Uterus (tissue), 4 donors: ENCODE measurements around the gene UVRAG. TPM values are rescaled to one million over a fixed set of nuclear protein-coding genes. Genes with fewer than 3 reads are reported as not detected.

Experiments used
- DNase-seq, 2 donors: peaks; one replicate each; pipeline ENCODE4 v3.0.0-alpha.2; 2019 to 2020
- H3K27ac ChIP-seq, 2 donors: fragments of 200-600 bp; sonication (generic); 1 replicate in 1 of 2; 2 replicates in 1 of 2; pipeline ENCODE4 v1.5.1; 2016 to 2018
- H3K27me3 ChIP-seq, 2 donors: fragments of 200-600 bp; sonication (generic); one replicate each; pipeline ENCODE4 v1.5.1; 2018 to 2019; ENCODE audit warnings: control low read depth in 1 of 2
- H3K36me3 ChIP-seq, 2 donors: fragments of 200-600 bp; sonication (generic); one replicate each; pipeline ENCODE4 v1.5.1; 2019; ENCODE audit warnings: control low read depth in 1 of 2
- H3K4me1 ChIP-seq, 2 donors: fragments of 200-600 bp; sonication (generic); one replicate each; pipeline ENCODE4 v1.5.1; 2018 to 2019; ENCODE audit warnings: control low read depth in 1 of 2
- H3K4me3 ChIP-seq, 2 donors: fragments of 200-600 bp; sonication (generic); 1 replicate in 1 of 2; 2 replicates in 1 of 2; pipeline ENCODE4 v1.5.1; 2018 to 2019; ENCODE audit warnings: mild to moderate bottlenecking in 1 of 2
- H3K9me3 ChIP-seq, 2 donors: fragments of 200-600 bp; sonication (generic); one replicate each; pipeline ENCODE4 v1.5.1; 2019; ENCODE audit warnings: control low read depth in 1 of 2
- CTCF ChIP-seq, 4 experiments: fragments of 200-600 bp in 2 of 4; fragments of 450-650 bp in 2 of 4; sonication (generic) in 2 of 4; IDR thresholded peaks; one replicate each; pipeline ENCODE4 v1.5.1; 2016 to 2019; ENCODE audit warnings: antibody characterized with exemption in 4 of 4, mild to moderate bottlenecking in 2 of 4, moderate library complexity in 1 of 4
- POLR2A ChIP-seq, 2 donors: fragments of 450-650 bp; IDR thresholded peaks; one replicate each; pipeline ENCODE4 v1.6.1; 2016; ENCODE audit warnings: antibody characterized with exemption in 2 of 2, mild to moderate bottlenecking in 1 of 2, moderate library complexity in 1 of 2
- intact Hi-C: fragments of 100-400 bp; cut with DNase I; formaldehyde crosslinking; loops from one replicate; pipeline ENCODE4 v1.15.1; 2023; ENCODE audit warnings: low total_unique reads
- total RNA-seq, 4 donors: library from RNA; depleted of rRNA in 3 of 4; stranded (reverse); fragments of >200 nt in 3 of 4; gene quantifications; one replicate each; pipeline versions ENCODE4 v1.1.0 to v1.2.4, GENCODE V29; 2014 to 2023
- donor health status: DM: yes; HTN: yes; CAD: no.

The UVRAG gene
- total RNA-seq, 4 donors from 2014 or later: 14.9 to 42.9 (median 26.4) TPM

- no peak overlapping the region for H3K27ac ChIP-seq
- no peaks in the 10 kb centered on the region for H3K27me3 ChIP-seq
- H3K4me1 ChIP-seq: no peaks in the 10 kb centered on the region
- no peak for DNase-seq
- intact Hi-C loops: no loop called here
- no peak overlapping the region for H3K4me3 ChIP-seq
- TF ChIP-seq CTCF (IDR thresholded peaks at IDR 0.05) (no peak), POLR2A (IDR thresholded peaks at IDR 0.05) (no peak)
- no peaks in the 10 kb centered on the region for H3K36me3 ChIP-seq
- no peaks in the 10 kb centered on the region for H3K9me3 ChIP-seq
Measured at GRCh38 chr11:76175783-76176182, 360.8 kb downstream of the UVRAG start.

- H3K36me3 ChIP-seq: no peaks in the 10 kb centered on the region
- H3K9me3 ChIP-seq: no peaks in the 10 kb centered on the region
- no peaks in the 10 kb centered on the region for H3K4me1 ChIP-seq
- TF ChIP-seq POLR2A (IDR thresholded peaks at IDR 0.05): no peak
- no peak for TF ChIP-seq CTCF (IDR thresholded peaks at IDR 0.05)
- H3K4me3 ChIP-seq: no peak overlapping the region
- H3K27ac ChIP-seq: no peak overlapping the region
- H3K27me3 ChIP-seq: no peaks in the 10 kb centered on the region
- intact Hi-C loops: no loop called here
- DNase-seq: no peak
Measured at GRCh38 chr11:76176463-76176862, 361.5 kb downstream of the UVRAG start.

- H3K27me3 ChIP-seq: no peaks in the 10 kb centered on the region
- no peak for TF ChIP-seq CTCF (IDR thresholded peaks at IDR 0.05)
- TF ChIP-seq POLR2A (IDR thresholded peaks at IDR 0.05): no peak
- no peak for DNase-seq
- intact Hi-C loops: no loop called here
- H3K9me3 ChIP-seq: no peaks in the 10 kb centered on the region
- no peak overlapping the region for H3K27ac ChIP-seq
- no peak overlapping the region for H3K4me3 ChIP-seq
- H3K4me1 ChIP-seq: no peaks in the 10 kb centered on the region
- H3K36me3 ChIP-seq: no peaks in the 10 kb centered on the region
Measured at GRCh38 chr11:76177250-76177686, 362.3 kb downstream of the UVRAG start.

- no peak for DNase-seq
- Histone ChIP-seq H3K9me3 (no peaks in the 10 kb centered on the region), H3K27ac (no peak overlapping the region), H3K4me1 (no peaks in the 10 kb centered on the region), H3K27me3 (no peaks in the 10 kb centered on the region), H3K36me3 (no peaks in the 10 kb centered on the region), H3K4me3 (no peak overlapping the region)
- intact Hi-C loops: no loop called here
- TF ChIP-seq CTCF (IDR thresholded peaks at IDR 0.05) (no peak), POLR2A (IDR thresholded peaks at IDR 0.05) (no peak)
Measured at GRCh38 chr11:76179147-76179546, 364.1 kb downstream of the UVRAG start.

- Histone ChIP-seq H3K27ac (no peak overlapping the region), H3K9me3 (no peaks in the 10 kb centered on the region), H3K36me3 (no peaks in the 10 kb centered on the region), H3K4me3 (no peak overlapping the region), H3K4me1 (no peaks in the 10 kb centered on the region), H3K27me3 (no peaks in the 10 kb centered on the region)
- no peak for TF ChIP-seq CTCF (IDR thresholded peaks at IDR 0.05)
- no peak for TF ChIP-seq POLR2A (IDR thresholded peaks at IDR 0.05)
- DNase-seq: no peak
- intact Hi-C loops: loop anchor here (5.0 kb wide), 1 partner anchor 1959 kb away; no protein-coding TSS in a partner anchor
Measured at GRCh38 chr11:76181371-76181770, 366.4 kb downstream of the UVRAG start.
